ENCODE results near the gene MUC4.
"Not testable (repeated sequence)": the region's sequence is repeated elsewhere in the genome, so short reads cannot be mapped to it uniquely, and the experiment has no call there.

MUC4 gene

GRCh38 chr3:195825857-195826804 is 14.4 kb upstream of the MUC4 start:
- TF ChIP-seq EZH2phosphoT487 (IDR thresholded peaks at IDR 0.05; ENCODE audit: borderline replicate concordance): no peak
- TF ChIP-seq CTCF (conservative IDR thresholded peaks at IDR 0.05; ENCODE audit: low read length): no peak
- H2AFZ ChIP-seq (ENCODE audit: low read length): no peak overlapping the region
- H3K36me3 ChIP-seq (ENCODE audit: insufficient read depth, low read length): no peaks in the 10 kb centered on the region
- H3K4me3 ChIP-seq (ENCODE audit: low read length, poor library complexity, severe bottlenecking): no peak overlapping the region
- H3K4me2 ChIP-seq (ENCODE audit: low read depth, low read length, poor library complexity, severe bottlenecking): no peak overlapping the region
- no peaks in the 10 kb centered on the region for H3K27me3 ChIP-seq (ENCODE audit: insufficient read depth, low read length, poor library complexity, severe bottlenecking)
- no peaks in the 10 kb centered on the region for H3K9me3 ChIP-seq (ENCODE audit: insufficient read depth, low read depth, low read length)
- no peaks in the 10 kb centered on the region for H3K4me1 ChIP-seq (ENCODE audit: insufficient read depth, low read length, poor library complexity, severe bottlenecking)
- H3K9me2 ChIP-seq (replicated peaks; ENCODE audit: low read depth, low read length): no peaks in the 10 kb centered on the region
- no peak overlapping the region for H3K9ac ChIP-seq (ENCODE audit: low read depth, low read length, poor library complexity, severe bottlenecking)
- no peaks in the 10 kb centered on the region for H4K20me1 ChIP-seq (ENCODE audit: insufficient read depth, low read length, poor library complexity, severe bottlenecking)
- H3K79me2 ChIP-seq (ENCODE audit: insufficient read depth, low read length): no peaks in the 10 kb centered on the region
- H3F3A ChIP-seq (ENCODE audit: low read depth): no peaks in the 10 kb centered on the region

GRCh38 chr3:195825191-195825588 is 13.5 kb upstream of the MUC4 start:
- Histone ChIP-seq H3K9me3 (ENCODE audit: insufficient read depth, low read depth, low read length) (no peaks in the 10 kb centered on the region), H4K20me1 (ENCODE audit: insufficient read depth, low read length, poor library complexity, severe bottlenecking) (no peaks in the 10 kb centered on the region), H2AFZ (ENCODE audit: low read length) (no peak overlapping the region), H3K9me2 (replicated peaks; ENCODE audit: low read depth, low read length) (no peaks in the 10 kb centered on the region), H3K27me3 (ENCODE audit: insufficient read depth, low read length, poor library complexity, severe bottlenecking) (no peaks in the 10 kb centered on the region), H3K4me3 (ENCODE audit: low read length, poor library complexity, severe bottlenecking) (no peak overlapping the region), H3K79me2 (ENCODE audit: insufficient read depth, low read length) (no peaks in the 10 kb centered on the region), H3K9ac (ENCODE audit: low read depth, low read length, poor library complexity, severe bottlenecking) (no peak overlapping the region), H3K4me1 (ENCODE audit: insufficient read depth, low read length, poor library complexity, severe bottlenecking) (no peaks in the 10 kb centered on the region), H3K36me3 (ENCODE audit: insufficient read depth, low read length) (no peaks in the 10 kb centered on the region), H3F3A (ENCODE audit: low read depth) (no peaks in the 10 kb centered on the region), H3K4me2 (ENCODE audit: low read depth, low read length, poor library complexity, severe bottlenecking) (no peak overlapping the region)
- TF ChIP-seq CTCF (conservative IDR thresholded peaks at IDR 0.05; ENCODE audit: low read length) (no peak), EZH2phosphoT487 (IDR thresholded peaks at IDR 0.05; ENCODE audit: borderline replicate concordance) (no peak)

- H3K79me2 ChIP-seq (ENCODE audit: insufficient read depth, low read length); H4K20me1 ChIP-seq (ENCODE audit: insufficient read depth, low read length, poor library complexity, severe bottlenecking); H3F3A ChIP-seq (ENCODE audit: low read depth); H3K9me3 ChIP-seq (ENCODE audit: insufficient read depth, low read depth, low read length); H3K4me2 ChIP-seq (ENCODE audit: low read depth, low read length, poor library complexity, severe bottlenecking); H3K9me2 ChIP-seq (replicated peaks; ENCODE audit: low read depth, low read length); H3K4me3 ChIP-seq (ENCODE audit: low read length, poor library complexity, severe bottlenecking); H3K27me3 ChIP-seq (ENCODE audit: insufficient read depth, low read length, poor library complexity, severe bottlenecking); H2AFZ ChIP-seq (ENCODE audit: low read length); H3K9ac ChIP-seq (ENCODE audit: low read depth, low read length, poor library complexity, severe bottlenecking); H3K36me3 ChIP-seq (ENCODE audit: insufficient read depth, low read length); H3K4me1 ChIP-seq (ENCODE audit: insufficient read depth, low read length, poor library complexity, severe bottlenecking): not testable (repeated sequence)
These were observed 12.9 kb upstream of the MUC4 start for GRCh38 chr3:195824425-195825190.
